NOMO-1 (cell line): ENCODE results near the gene PCSK5.
"Not testable (repeated sequence)": the region's sequence is repeated elsewhere in the genome, so short reads cannot be mapped to it uniquely, and the experiment has no call there.

Experiments used
- DNase-seq, 2 experiments: peaks; one replicate each; lab custom pipeline; 2025; ENCODE audit not compliant: unreplicated experiment in 2 of 2; lab: John Stamatoyannopoulos, UW

Gene PCSK5

DNA sequence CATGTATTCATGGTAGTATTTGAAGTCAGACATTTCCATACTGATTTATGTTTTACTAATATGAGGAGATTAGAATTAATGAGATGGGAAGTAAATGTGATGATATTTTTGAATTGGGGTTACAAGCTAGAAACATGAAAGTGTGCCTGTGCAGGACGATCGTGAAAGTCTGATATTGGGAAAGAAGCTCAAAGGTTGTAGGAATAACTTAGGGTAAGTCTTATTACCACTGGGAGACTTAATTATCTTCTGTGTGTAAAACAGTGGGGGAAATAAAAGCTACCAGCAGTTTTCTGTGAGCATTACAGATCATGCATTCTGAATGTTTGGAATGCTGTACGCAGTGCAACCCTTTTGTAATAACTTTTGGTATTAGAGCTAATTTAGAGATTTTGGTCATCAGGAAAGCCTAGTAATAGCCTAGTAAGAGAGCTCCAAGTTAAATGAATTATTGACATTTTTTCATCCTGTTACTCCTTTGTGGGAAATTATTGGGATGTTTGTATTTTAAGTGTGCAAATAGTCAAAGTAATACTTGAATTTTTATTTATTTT lies 153.9 kb downstream of the PCSK5 start:
- no peak for DNase-seq

- no peak for DNase-seq
Observed at GRCh38 chr9:76045221-76045620, 154.7 kb downstream of the PCSK5 start.

DNA sequence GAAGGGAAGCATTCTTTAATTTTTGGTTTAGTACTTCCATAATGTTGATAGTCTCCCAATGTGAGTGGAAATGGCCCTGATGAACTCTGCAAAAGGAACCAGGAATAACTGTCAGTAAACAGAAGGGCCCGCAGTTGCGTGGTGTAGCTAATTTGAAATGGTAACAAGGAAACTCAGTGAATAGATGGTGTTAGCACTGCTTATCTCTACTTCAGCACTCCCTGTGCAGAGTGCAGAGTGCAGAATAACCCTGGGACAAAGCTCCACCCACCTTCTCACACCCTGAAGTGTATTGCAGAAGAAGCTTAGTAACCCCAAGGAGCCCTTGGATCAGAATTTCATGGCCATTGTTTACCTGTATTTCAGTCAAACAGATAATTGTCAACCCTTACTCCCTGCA lies 158.9 kb downstream of the PCSK5 start:
- DNase-seq = no peak

DNA sequence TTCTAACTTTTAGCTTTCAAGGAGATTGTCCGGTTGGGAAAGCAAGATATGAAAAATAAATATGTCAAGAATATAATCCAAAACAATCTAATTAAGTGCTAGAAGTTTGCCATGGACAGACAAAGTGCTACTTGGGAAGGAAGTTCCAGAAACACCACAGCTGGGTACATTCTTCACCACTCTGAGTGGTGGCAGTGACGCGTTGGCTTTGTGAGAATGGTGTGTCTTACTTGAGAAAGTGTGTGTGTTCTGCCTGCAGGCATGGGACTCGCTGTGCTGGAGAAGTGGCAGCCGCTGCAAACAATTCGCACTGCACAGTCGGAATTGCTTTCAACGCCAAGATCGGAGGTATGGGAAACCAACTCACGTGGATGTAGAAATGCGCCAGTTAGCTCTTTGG lies 177.2 kb downstream of the PCSK5 start:
- no peak for DNase-seq

DNA sequence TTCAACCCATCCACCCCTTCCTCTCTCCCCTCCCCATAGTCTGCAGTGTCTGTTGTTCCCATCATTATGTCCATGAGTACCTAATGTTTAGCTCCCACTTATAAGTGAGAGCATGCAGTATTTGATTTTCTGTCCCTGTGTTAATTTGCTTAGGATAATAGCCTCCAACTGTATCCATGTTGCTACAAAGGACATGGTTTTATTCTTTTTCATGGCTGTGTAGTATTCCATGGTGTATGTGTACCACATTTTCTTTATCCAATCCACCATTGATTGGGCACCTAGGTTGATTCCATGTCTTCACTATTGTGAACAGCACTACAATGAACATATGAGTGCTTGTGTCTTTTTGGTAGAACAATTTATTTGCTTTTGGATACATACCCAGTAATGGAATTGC lies 187.1 kb downstream of the PCSK5 start:
- DNase-seq = no peak

GRCh38 chr9:76081281-76081680 lies 190.8 kb downstream of the PCSK5 start:
- DNase-seq = not testable (repeated sequence)

DNA sequence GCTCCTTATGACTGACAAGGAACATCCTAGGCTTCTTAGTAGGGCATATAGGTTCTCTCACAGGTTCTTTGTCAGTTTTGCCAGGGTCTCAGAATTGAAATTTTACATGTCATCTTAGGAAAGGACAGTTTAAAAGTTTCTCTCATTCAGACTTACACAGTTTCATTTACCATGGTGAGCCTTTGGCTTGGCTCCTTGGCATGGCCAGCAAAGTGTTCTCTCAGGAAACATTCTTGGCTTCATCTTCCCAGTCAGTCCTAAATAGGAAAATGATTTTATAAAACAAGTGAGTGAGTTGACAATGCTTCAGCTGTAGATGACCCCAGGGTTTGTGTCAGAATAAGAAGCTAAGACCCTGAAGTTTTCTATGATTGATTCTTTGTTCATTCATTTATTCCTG lies 191.6 kb downstream of the PCSK5 start:
- no peak for DNase-seq

DNA sequence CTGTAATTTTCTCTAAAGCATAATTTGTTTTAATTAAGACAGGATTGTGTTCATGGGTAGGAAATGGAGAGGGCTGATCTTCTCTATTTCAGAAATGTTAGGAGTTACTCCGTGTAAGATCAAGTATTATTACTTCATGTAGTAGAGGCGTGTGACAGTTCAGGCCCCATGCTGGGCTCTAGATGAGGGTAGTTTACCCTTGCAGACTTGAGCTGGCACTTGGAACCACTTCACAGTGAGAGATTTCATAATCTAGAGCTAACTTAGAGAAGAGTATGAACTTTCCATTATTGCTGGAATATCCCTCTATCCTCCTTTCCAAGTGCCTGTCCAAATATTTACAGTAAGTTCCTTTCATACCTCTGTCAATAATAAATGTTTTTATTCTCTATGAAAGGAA lies 195.1 kb downstream of the PCSK5 start:
- DNase-seq = no peak

DNA sequence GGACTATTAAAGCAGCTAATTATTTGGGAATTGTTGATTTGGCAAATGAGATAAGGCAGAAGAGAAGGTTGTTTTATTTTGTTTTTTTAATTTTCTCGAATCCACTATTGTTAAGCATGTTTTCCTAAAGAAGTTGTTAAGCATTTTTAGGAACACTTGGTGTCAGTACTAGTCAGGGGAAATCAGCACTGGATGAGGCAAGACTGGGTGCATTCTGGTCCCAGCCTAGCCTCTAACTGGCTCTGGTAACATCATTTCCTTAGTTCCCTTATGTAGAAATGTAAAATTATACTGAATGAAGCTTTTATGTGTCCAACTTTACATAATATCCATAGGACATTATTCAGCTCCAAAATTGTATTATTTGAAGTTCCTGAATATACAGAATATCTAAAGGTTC lies 196.1 kb downstream of the PCSK5 start:
- DNase-seq = peak in 1 of 2 experiments; percentile 11

- DNase-seq = no peak
Observed at GRCh38 chr9:76087976-76088375, 197.5 kb downstream of the PCSK5 start.

- DNase-seq = no peak
Observed at GRCh38 chr9:76090330-76090729, 199.9 kb downstream of the PCSK5 start.

GRCh38 chr9:76090909-76091308 lies 200.4 kb downstream of the PCSK5 start:
- DNase-seq = no peak

- no peak for DNase-seq
Observed at GRCh38 chr9:76092572-76092971, 202.1 kb downstream of the PCSK5 start.

DNA sequence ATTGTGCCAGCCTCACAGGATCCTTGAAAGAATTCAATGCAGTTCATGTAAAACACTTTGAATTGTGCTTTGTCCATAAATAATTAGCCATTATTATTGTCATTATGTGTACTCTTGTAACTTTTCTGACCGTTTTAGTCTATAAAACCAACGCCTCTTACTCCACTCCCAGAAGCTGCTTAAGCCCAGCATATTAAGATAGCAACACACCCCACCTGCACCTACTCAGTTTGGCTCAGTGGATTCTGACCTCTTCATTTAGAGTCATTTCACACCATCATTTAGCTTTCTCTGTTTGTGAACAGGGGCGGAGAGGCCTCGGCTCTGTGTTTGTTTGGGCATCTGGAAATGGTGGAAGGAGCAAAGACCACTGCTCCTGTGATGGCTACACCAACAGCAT lies 205.1 kb downstream of the PCSK5 start:
- DNase-seq = no peak

DNA sequence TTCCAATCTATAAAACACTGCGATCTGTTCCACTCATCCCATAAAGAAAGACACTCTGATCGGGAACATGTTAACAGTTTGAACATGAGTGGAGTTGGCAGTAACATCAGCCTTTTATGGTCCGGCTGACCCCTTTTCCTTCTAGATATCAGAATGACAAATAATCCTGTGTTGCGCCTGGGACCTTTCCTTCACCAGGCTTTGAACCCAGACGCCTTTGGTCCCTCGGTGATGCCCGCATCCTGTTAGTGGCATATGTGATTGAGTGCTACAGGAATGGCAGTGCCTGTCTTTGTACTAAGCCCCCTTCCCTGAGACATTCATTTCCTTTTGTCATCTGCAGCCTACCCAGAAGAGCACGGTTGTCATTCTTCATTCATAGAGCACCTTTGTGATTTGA lies 209.0 kb downstream of the PCSK5 start:
- DNase-seq = no peak

- DNase-seq = no peak
Observed at GRCh38 chr9:76101075-76101474, 210.6 kb downstream of the PCSK5 start.

GRCh38 chr9:76101491-76101890 lies 211.0 kb downstream of the PCSK5 start:
- DNase-seq = no peak

- DNase-seq = no peak
Observed at GRCh38 chr9:76101947-76102346, 211.5 kb downstream of the PCSK5 start.

- DNase-seq = no peak
Observed at GRCh38 chr9:76103531-76104315, 213.2 kb downstream of the PCSK5 start.

DNA sequence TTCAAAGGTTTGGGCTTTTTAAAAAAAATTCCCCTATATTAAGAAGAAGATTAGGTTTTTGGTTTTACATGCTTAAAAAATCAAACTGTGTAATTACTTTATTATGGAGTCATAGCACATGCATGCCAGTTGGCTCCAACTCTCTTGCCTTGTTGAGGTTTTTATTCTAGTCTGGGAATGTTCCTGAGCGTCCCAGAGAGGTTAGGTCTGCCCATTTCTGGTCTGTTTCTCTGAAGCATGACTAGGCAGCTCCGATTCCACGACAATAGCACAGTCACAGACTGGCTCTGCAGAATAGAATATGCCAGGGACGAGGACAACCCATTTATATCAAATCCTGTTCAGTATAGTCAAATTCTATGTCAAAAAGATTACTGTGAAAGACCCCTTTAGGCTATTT lies 217.0 kb downstream of the PCSK5 start:
- no peak for DNase-seq

DNA sequence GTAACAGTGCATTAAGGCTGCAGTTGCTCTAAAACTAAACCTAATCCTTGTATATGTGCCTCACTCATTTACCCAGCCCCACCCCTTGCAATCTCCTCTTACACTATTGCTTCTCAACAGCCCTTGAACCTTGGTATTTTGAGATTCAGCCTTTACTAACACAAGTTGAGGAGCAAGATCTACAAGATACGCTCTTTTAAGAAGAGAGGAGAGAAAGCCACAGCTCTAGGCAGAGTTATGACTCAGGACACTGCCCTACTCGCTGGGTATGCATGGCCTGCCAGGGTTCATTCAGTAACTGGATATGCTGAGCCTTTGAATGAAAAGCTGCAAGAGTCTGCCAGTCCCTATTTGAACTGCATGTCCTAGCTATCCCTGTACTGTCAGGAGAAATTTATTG lies 219.5 kb downstream of the PCSK5 start:
- no peak for DNase-seq

DNA sequence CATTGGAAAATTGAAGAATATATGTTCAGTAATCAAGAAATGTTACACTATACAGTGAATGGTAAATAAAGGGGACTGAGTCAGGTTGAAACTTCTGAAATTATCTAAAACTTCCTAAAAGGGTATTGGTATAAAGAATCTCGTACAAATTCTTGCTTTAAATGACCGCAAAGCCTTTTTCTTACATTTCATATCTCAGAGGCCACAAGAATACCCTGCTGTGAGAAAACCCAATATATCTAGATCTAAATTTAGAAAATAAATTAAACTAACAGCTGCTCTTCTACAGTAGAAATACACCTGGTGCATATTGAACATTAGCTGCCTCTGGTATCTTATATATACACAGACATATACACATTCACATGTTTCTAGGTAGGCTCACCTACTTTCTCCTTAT lies 221.7 kb downstream of the PCSK5 start:
- DNase-seq = no peak

GRCh38 chr9:76114144-76114543 lies 223.7 kb downstream of the PCSK5 start:
- DNase-seq = no peak
